Inflammatory macrophage treated with lipopolysaccharide for 4 hours (primary cell): ENCODE measurements around the gene TMEM255A.
A peak's percentile ranks its signal among the peaks of the same experiment; 100 is the strongest.
"Not testable (repeated sequence)": the region's sequence is repeated elsewhere in the genome, so short reads cannot be mapped to it uniquely, and the experiment has no call there.

Experiments
- DNase-seq: peaks from one replicate; pipeline ENCODE4 v3.0.0-alpha.2; 2020

The TMEM255A gene

GRCh38 chrX:120310861-120311726, at the start of gene TMEM255A:
TMEM255A (minus strand) TSS chrX:120311461; CDS start chrX:120311309, 152 bp downstream.
- DNase-seq: no peak

- DNase-seq: peak; percentile 29
Measured at GRCh38 chrX:120358737-120359456, 47.6 kb upstream of the TMEM255A start.

GRCh38 chrX:120357186-120357585, 45.9 kb upstream of the TMEM255A start:
- DNase-seq: peak; percentile 10

GRCh38 chrX:120356084-120356483, 44.8 kb upstream of the TMEM255A start:
- DNase-seq: no peak

- no peak for DNase-seq
Measured at GRCh38 chrX:120350450-120351138, 39.3 kb upstream of the TMEM255A start.

- DNase-seq: not testable (repeated sequence)
Measured at GRCh38 chrX:120344566-120344965, 33.3 kb upstream of the TMEM255A start.

GRCh38 chrX:120336899-120337298, 25.6 kb upstream of the TMEM255A start:
- DNase-seq: no peak

- DNase-seq: peak; percentile 46
Measured at GRCh38 chrX:120335289-120335688, 24.0 kb upstream of the TMEM255A start.

- DNase-seq: no peak
Measured at GRCh38 chrX:120334603-120335002, 23.3 kb upstream of the TMEM255A start.

- DNase-seq: no peak
Measured at GRCh38 chrX:120334151-120334550, 22.9 kb upstream of the TMEM255A start.

- no peak for DNase-seq
Measured at GRCh38 chrX:120332394-120332793, 21.1 kb upstream of the TMEM255A start.

- DNase-seq: no peak
Measured at GRCh38 chrX:120331116-120331515, 19.9 kb upstream of the TMEM255A start.

GRCh38 chrX:120321520-120322281, 10.4 kb upstream of the TMEM255A start:
- DNase-seq: no peak

- DNase-seq: no peak
Measured at GRCh38 chrX:120318411-120318810, 7.2 kb upstream of the TMEM255A start.

GRCh38 chrX:120316587-120317283, 5.5 kb upstream of the TMEM255A start:
- peak; percentile 26 for DNase-seq

- no peak for DNase-seq
Measured at GRCh38 chrX:120315776-120316175, 4.5 kb upstream of the TMEM255A start.

GRCh38 chrX:120311727-120312063, 434 bp upstream of the TMEM255A start:
- DNase-seq: no peak

GRCh38 chrX:120309873-120310705, 1.2 kb downstream of the TMEM255A start:
- DNase-seq: no peak

GRCh38 chrX:120308959-120309872, 2.0 kb downstream of the TMEM255A start:
- DNase-seq: peak; percentile 50

GRCh38 chrX:120308558-120308957, 2.7 kb downstream of the TMEM255A start:
- no peak for DNase-seq
